ENCODE data around the gene ANAPC7.

DNA sequence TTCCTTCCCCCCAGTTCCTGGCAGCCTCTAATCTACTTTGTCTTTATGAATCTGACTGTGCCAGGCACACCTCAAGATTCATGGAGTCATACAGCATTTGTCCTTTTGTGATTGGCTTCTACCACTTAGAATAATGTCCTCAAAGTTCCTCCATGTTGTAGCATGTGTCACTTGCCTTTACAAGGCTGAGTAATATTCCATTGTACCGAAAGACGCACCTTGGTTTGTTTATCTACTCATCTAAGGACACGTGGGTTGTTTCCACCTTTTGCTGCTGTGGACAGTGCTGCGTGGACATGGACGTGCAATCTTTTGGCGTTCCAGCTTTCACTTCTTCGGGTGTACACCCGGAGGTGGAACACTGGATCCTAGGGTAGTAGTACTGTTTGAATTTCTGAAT, 33.5 kb downstream of the ANAPC7 start:
- TF ChIP-seq, protein P1, sequence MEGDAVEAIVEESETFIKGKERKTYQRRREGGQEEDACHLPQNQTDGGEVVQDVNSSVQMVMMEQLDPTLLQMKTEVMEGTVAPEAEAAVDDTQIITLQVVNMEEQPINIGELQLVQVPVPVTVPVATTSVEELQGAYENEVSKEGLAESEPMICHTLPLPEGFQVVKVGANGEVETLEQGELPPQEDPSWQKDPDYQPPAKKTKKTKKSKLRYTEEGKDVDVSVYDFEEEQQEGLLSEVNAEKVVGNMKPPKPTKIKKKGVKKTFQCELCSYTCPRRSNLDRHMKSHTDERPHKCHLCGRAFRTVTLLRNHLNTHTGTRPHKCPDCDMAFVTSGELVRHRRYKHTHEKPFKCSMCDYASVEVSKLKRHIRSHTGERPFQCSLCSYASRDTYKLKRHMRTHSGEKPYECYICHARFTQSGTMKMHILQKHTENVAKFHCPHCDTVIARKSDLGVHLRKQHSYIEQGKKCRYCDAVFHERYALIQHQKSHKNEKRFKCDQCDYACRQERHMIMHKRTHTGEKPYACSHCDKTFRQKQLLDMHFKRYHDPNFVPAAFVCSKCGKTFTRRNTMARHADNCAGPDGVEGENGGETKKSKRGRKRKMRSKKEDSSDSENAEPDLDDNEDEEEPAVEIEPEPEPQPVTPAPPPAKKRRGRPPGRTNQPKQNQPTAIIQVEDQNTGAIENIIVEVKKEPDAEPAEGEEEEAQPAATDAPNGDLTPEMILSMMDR (IDR thresholded peaks at IDR 0.05) = no peak
- TF ChIP-seq POLR2A (IDR thresholded peaks at IDR 0.05) = no peak
